A673 (cell line): ENCODE measurements around the gene AFAP1L1. TPM values are rescaled to one million over a fixed set of nuclear protein-coding genes. Genes with fewer than 3 reads are reported as not detected.

Experiments used
- BruUV-seq: library from RNA; stranded (reverse); fragments of 400-500 nt; replicated peaks from 2 replicates; lab custom pipeline; 2021; lab: Mats Ljungman, UMichigan
- CTCF ChIA-PET: fragments of 300-600 bp; sonication (Branson Sonifier 250); formaldehyde crosslinking; loops from one replicate; lab custom pipeline; 2022; ENCODE audit warnings: antibody characterized with exemption; lab: Charles Lee
- POLR2A ChIA-PET: fragments of 300-600 bp; sonication (Branson Sonifier 250); formaldehyde crosslinking; loops from one replicate; lab custom pipeline; 2022; ENCODE audit warnings: antibody characterized with exemption; ENCODE audit not compliant: low non-redundant PET; lab: Charles Lee
- DNase-seq: peaks from one replicate; pipeline ENCODE4 v3.0.0-alpha.2; 2015; ENCODE audit warnings: low spot score
- H3K27ac ChIP-seq: fragments of 200-600 bp; sonication (generic); 2 replicates; pipeline ENCODE4 v1.5.1; 2016; ENCODE audit warnings: mixed run types, low read depth, mild to moderate bottlenecking, mixed read lengths, antibody characterized with exemption, low read length; ENCODE audit not compliant: poor library complexity, severe bottlenecking
- H3K27me3 ChIP-seq: fragments of 200-600 bp; sonication (generic); replicated peaks from 2 replicates; pipeline ENCODE4 v1.6.1; 2017; ENCODE audit warnings: mixed run types, low read depth, mild to moderate bottlenecking, mixed read lengths, antibody characterized with exemption, low read length; ENCODE audit not compliant: insufficient read depth, poor library complexity
- H3K36me3 ChIP-seq: fragments of 200-600 bp; sonication (generic); 2 replicates; pipeline ENCODE4 v1.6.1; 2016; ENCODE audit warnings: mixed run types, mild to moderate bottlenecking, mixed read lengths, antibody characterized with exemption, low read length; ENCODE audit not compliant: insufficient read depth, poor library complexity, severe bottlenecking
- H3K4me1 ChIP-seq: fragments of 200-600 bp; sonication (generic); 2 replicates; pipeline ENCODE4 v1.6.1; 2017; ENCODE audit warnings: mixed run types, mild to moderate bottlenecking, mixed read lengths, antibody characterized with exemption, low read length; ENCODE audit not compliant: insufficient read depth, poor library complexity, severe bottlenecking
- H3K4me3 ChIP-seq: fragments of 200-600 bp; sonication (generic); 2 replicates; pipeline ENCODE4 v1.5.1; 2016; ENCODE audit warnings: low read depth, mixed run types, mild to moderate bottlenecking, mixed read lengths, low read length; ENCODE audit not compliant: poor library complexity, severe bottlenecking
- H3K9me3 ChIP-seq: fragments of 200-600 bp; sonication (generic); 2 replicates; pipeline ENCODE4 v1.6.1; 2016; ENCODE audit warnings: mixed run types, low read depth, mild to moderate bottlenecking, mixed read lengths, antibody characterized with exemption, low read length; ENCODE audit not compliant: poor library complexity, severe bottlenecking
- CTCF ChIP-seq: fragments of 300-800, 200-600 bp; sonication (generic); conservative IDR thresholded peaks from 2 replicates; pipeline ENCODE4 v1.5.1; 2017; ENCODE audit warnings: low read depth, mild to moderate bottlenecking, antibody characterized with exemption, low read length, moderate library complexity, mixed read lengths
- EZH2 ChIP-seq: fragments of 200-600 bp; sonication (generic); IDR thresholded peaks from 2 replicates; pipeline ENCODE4 v1.6.1; 2017; ENCODE audit warnings: borderline replicate concordance, low read depth, mild to moderate bottlenecking, mixed read lengths, antibody characterized with exemption, low read length; ENCODE audit not compliant: poor library complexity, severe bottlenecking
- intact Hi-C: fragments of 100-400 bp; cut with micrococcal nuclease; formaldehyde crosslinking; loops from one replicate; pipeline ENCODE4 v1.10.0; 2022; ENCODE audit not compliant: unreplicated experiment
- total RNA-seq: library from RNA; stranded (reverse); gene quantifications from 2 replicates; pipeline ENCODE4 v1.2.3, GENCODE V29; 2021

Gene AFAP1L1
- total RNA-seq, 1 experiment from 2014 or later, result 0.21 TPM

GRCh38 chr5:149302641-149303040 is 31.0 kb downstream of the AFAP1L1 start:
- Histone ChIP-seq H3K27ac (no peak overlapping the region), H3K36me3 (no peaks in the 10 kb centered on the region), H3K4me3 (no peak overlapping the region), H3K9me3 (no peaks in the 10 kb centered on the region), H3K27me3 (no peaks in the 10 kb centered on the region), H3K4me1 (no peaks in the 10 kb centered on the region)
- intact Hi-C loops, result no loop called here
- POLR2A ChIA-PET, result no interaction called here
- CTCF ChIA-PET, result no interaction called here
- DNase-seq, result no peak
- BruUV-seq, result no TSS peak
- TF ChIP-seq EZH2 (no peak), CTCF (no peak)

- BruUV-seq, result no TSS peak
- CTCF ChIA-PET, result no interaction called here
These were observed 31.6 kb downstream of the AFAP1L1 start for GRCh38 chr5:149303210-149303609.

GRCh38 chr5:149304195-149305078 is 32.8 kb downstream of the AFAP1L1 start:
- ChIA-PET CTCF (interaction anchor here (0.5 kb wide), 1 partner anchor 137 kb away, joined by 3 read pairs; no protein-coding TSS in a partner anchor), POLR2A (no interaction called here)
- intact Hi-C loops, result no loop called here
- no TSS peak for BruUV-seq
- no peaks in the 10 kb centered on the region for H3K27me3 ChIP-seq
- H3K9me3 ChIP-seq, result no peaks in the 10 kb centered on the region
- no peaks in the 10 kb centered on the region for H3K36me3 ChIP-seq
- DNase-seq, result no peak
- H3K4me1 ChIP-seq, result no peaks in the 10 kb centered on the region
- TF ChIP-seq CTCF (no peak), EZH2 (no peak)
- no peak overlapping the region for H3K27ac ChIP-seq
- no peak overlapping the region for H3K4me3 ChIP-seq

More at GRCh38 chr5:149303210-149303609, 31.6 kb downstream of the AFAP1L1 start:
- Histone ChIP-seq H3K4me1 (no peaks in the 10 kb centered on the region), H3K4me3 (no peak overlapping the region), H3K9me3 (no peaks in the 10 kb centered on the region), H3K27me3 (no peaks in the 10 kb centered on the region), H3K27ac (no peak overlapping the region), H3K36me3 (no peaks in the 10 kb centered on the region)
- POLR2A ChIA-PET, result no interaction called here
- intact Hi-C loops, result no loop called here
- TF ChIP-seq CTCF (no peak), EZH2 (no peak)
- DNase-seq, result no peak
